ES-I3 (cell line): Measurements from ENCODE around the gene ASPHD2.

Experiments
- H3K36me3 ChIP-seq: 2 replicates; pipeline ENCODE4 v1.6.1; 2013; ENCODE audit warnings: mild to moderate bottlenecking, low read length, control low read depth, moderate library complexity; ENCODE audit not compliant: insufficient read depth
- H3K4me1 ChIP-seq: 2 replicates; pipeline ENCODE4 v1.6.1; 2013; ENCODE audit warnings: mild to moderate bottlenecking, control low read depth, low read length; ENCODE audit not compliant: insufficient read depth
- H3K9ac ChIP-seq: 2 replicates; pipeline ENCODE4 v1.6.1; 2013; ENCODE audit warnings: low read depth, mild to moderate bottlenecking, low read length, moderate library complexity
- H3K9me3 ChIP-seq: 2 replicates; pipeline ENCODE4 v1.6.1; 2013; ENCODE audit warnings: mild to moderate bottlenecking, low read length, moderate library complexity; ENCODE audit not compliant: control insufficient read depth, insufficient read depth

ASPHD2 gene

GRCh38 chr22:26447584-26448329 lies 18.7 kb downstream of the ASPHD2 start:
- Histone ChIP-seq H3K9me3 (no peaks in the 10 kb centered on the region), H3K36me3 (peaks cover 6% of the 10 kb centered on the region), H3K4me1 (no peaks in the 10 kb centered on the region), H3K9ac (no peak overlapping the region)

GRCh38 chr22:26448334-26448733 lies 19.3 kb downstream of the ASPHD2 start:
- peaks cover 9% of the 10 kb centered on the region for H3K36me3 ChIP-seq
- H3K4me1 ChIP-seq = no peaks in the 10 kb centered on the region
- no peak overlapping the region for H3K9ac ChIP-seq
- H3K9me3 ChIP-seq = no peaks in the 10 kb centered on the region

- Histone ChIP-seq H3K4me1 (no peaks in the 10 kb centered on the region), H3K9me3 (no peaks in the 10 kb centered on the region), H3K9ac (no peak overlapping the region), H3K36me3 (peaks cover 9% of the 10 kb centered on the region)
Measured at GRCh38 chr22:26448941-26449340, 19.9 kb downstream of the ASPHD2 start.

GRCh38 chr22:26450453-26451185 lies 21.6 kb downstream of the ASPHD2 start:
- Histone ChIP-seq H3K36me3 (peaks cover 9% of the 10 kb centered on the region), H3K4me1 (no peaks in the 10 kb centered on the region), H3K9me3 (no peaks in the 10 kb centered on the region), H3K9ac (no peak overlapping the region)

- Histone ChIP-seq H3K9ac (no peak overlapping the region), H3K36me3 (peaks cover 10% of the 10 kb centered on the region), H3K4me1 (no peaks in the 10 kb centered on the region)
Measured at GRCh38 chr22:26452236-26453016, 23.4 kb downstream of the ASPHD2 start.

GRCh38 chr22:26453216-26453615 lies 24.2 kb downstream of the ASPHD2 start:
- H3K36me3 ChIP-seq = peaks cover 12% of the 10 kb centered on the region

More at GRCh38 chr22:26452236-26453016, 23.4 kb downstream of the ASPHD2 start:
- H3K9me3 ChIP-seq = no peaks in the 10 kb centered on the region

GRCh38 chr22:26453812-26454500 lies 24.9 kb downstream of the ASPHD2 start:
- Histone ChIP-seq H3K9me3 (no peaks in the 10 kb centered on the region), H3K4me1 (no peaks in the 10 kb centered on the region), H3K9ac (no peak overlapping the region), H3K36me3 (peaks cover 14% of the 10 kb centered on the region)

More at GRCh38 chr22:26453216-26453615, 24.2 kb downstream of the ASPHD2 start:
- no peak overlapping the region for H3K9ac ChIP-seq
- H3K4me1 ChIP-seq = no peaks in the 10 kb centered on the region
- H3K9me3 ChIP-seq = no peaks in the 10 kb centered on the region

GRCh38 chr22:26457661-26458272 lies 28.7 kb downstream of the ASPHD2 start:
- H3K4me1 ChIP-seq = peaks cover 4% of the 10 kb centered on the region
- peaks cover 20% of the 10 kb centered on the region for H3K36me3 ChIP-seq
- no peaks in the 10 kb centered on the region for H3K9me3 ChIP-seq
- no peak overlapping the region for H3K9ac ChIP-seq

- Histone ChIP-seq H3K4me1 (peaks cover 4% of the 10 kb centered on the region), H3K9me3 (no peaks in the 10 kb centered on the region), H3K9ac (no peak overlapping the region), H3K36me3 (peaks cover 28% of the 10 kb centered on the region)
Measured at GRCh38 chr22:26460202-26460601, 31.1 kb downstream of the ASPHD2 start.

- Histone ChIP-seq H3K36me3 (peaks cover 38% of the 10 kb centered on the region), H3K9ac (no peak overlapping the region), H3K9me3 (no peaks in the 10 kb centered on the region), H3K4me1 (peaks cover 4% of the 10 kb centered on the region)
Measured at GRCh38 chr22:26461188-26461810, 32.2 kb downstream of the ASPHD2 start.

- Histone ChIP-seq H3K36me3 (peaks cover 42% of the 10 kb centered on the region), H3K9me3 (no peaks in the 10 kb centered on the region), H3K4me1 (peaks cover 4% of the 10 kb centered on the region), H3K9ac (no peak overlapping the region)
Measured at GRCh38 chr22:26462051-26462450, 33.0 kb downstream of the ASPHD2 start.

GRCh38 chr22:26462641-26463040 lies 33.6 kb downstream of the ASPHD2 start:
- Histone ChIP-seq H3K9ac (no peak overlapping the region), H3K4me1 (peaks cover 4% of the 10 kb centered on the region), H3K9me3 (no peaks in the 10 kb centered on the region), H3K36me3 (peaks cover 42% of the 10 kb centered on the region)

GRCh38 chr22:26463101-26463661 lies 34.1 kb downstream of the ASPHD2 start:
- no peaks in the 10 kb centered on the region for H3K9me3 ChIP-seq
- H3K36me3 ChIP-seq = peaks cover 43% of the 10 kb centered on the region
- H3K4me1 ChIP-seq = peaks cover 4% of the 10 kb centered on the region

More at GRCh38 chr22:26463101-26463661, 34.1 kb downstream of the ASPHD2 start:
- H3K9ac ChIP-seq = no peak overlapping the region
